Stimulated activated CD8-positive, alpha-beta memory T cell treated with anti-CD3 and anti-CD28 coated beads, Interleukin-7, amount 100 ng/mL, for 48 hours (primary cell): ENCODE data around the gene KLHL41.
"Not testable (repeated sequence)": the region's sequence is repeated elsewhere in the genome, so short reads cannot be mapped to it uniquely, and the experiment has no call there.

ENCODE experiments used
- DNase-seq, 2 donors: peaks; one replicate each; pipeline ENCODE4 v3.0.0-alpha.2; 2020; ENCODE audit warnings: low read depth in 1 of 2; ENCODE audit errors: extremely low read depth in 1 of 2

The KLHL41 gene

GRCh38 chr2:169507698-169508097 lies 1.8 kb upstream of the KLHL41 start:
- no peak for DNase-seq

- no peak for DNase-seq
Observed at GRCh38 chr2:169509955-169510354, 453 bp downstream of the KLHL41 start.

GRCh38 chr2:169510496-169510895 lies 994 bp downstream of the KLHL41 start:
- DNase-seq: no peak

- DNase-seq: no peak
Observed at GRCh38 chr2:169511818-169512217, 2.3 kb downstream of the KLHL41 start.

- no peak for DNase-seq
Observed at GRCh38 chr2:169512525-169512924, 3.0 kb downstream of the KLHL41 start.

GRCh38 chr2:169513094-169513493 lies 3.6 kb downstream of the KLHL41 start:
- DNase-seq: no peak

- DNase-seq: no peak
Observed at GRCh38 chr2:169513926-169514325, 4.4 kb downstream of the KLHL41 start.

GRCh38 chr2:169514758-169515157 lies 5.3 kb downstream of the KLHL41 start:
- not testable (repeated sequence) for DNase-seq

- DNase-seq: not testable (repeated sequence)
Observed at GRCh38 chr2:169516488-169516995, 7.0 kb downstream of the KLHL41 start.

- no peak for DNase-seq
Observed at GRCh38 chr2:169520896-169521295, 11.4 kb downstream of the KLHL41 start.

GRCh38 chr2:169523681-169524080 lies 14.2 kb downstream of the KLHL41 start:
- DNase-seq: no peak

GRCh38 chr2:169525434-169525833 lies 15.9 kb downstream of the KLHL41 start:
- DNase-seq: no peak

GRCh38 chr2:169526451-169526850 lies 16.9 kb downstream of the KLHL41 start:
- DNase-seq: no peak

GRCh38 chr2:169528271-169528701 lies 18.8 kb downstream of the KLHL41 start:
- DNase-seq: peak; percentile 27 to 49

GRCh38 chr2:169539460-169539859 lies 30.0 kb downstream of the KLHL41 start:
- DNase-seq: not testable (repeated sequence)

GRCh38 chr2:169540146-169540545 lies 30.6 kb downstream of the KLHL41 start:
- DNase-seq: no peak

GRCh38 chr2:169542433-169542832 lies 32.9 kb downstream of the KLHL41 start:
- no peak for DNase-seq

- DNase-seq: no peak
Observed at GRCh38 chr2:169546756-169547155, 37.3 kb downstream of the KLHL41 start.

- no peak for DNase-seq
Observed at GRCh38 chr2:169561364-169561763, 51.9 kb downstream of the KLHL41 start.

- DNase-seq: not testable (repeated sequence)
Observed at GRCh38 chr2:169562084-169562483, 52.6 kb downstream of the KLHL41 start.

- no peak for DNase-seq
Observed at GRCh38 chr2:169562519-169562918, 53.0 kb downstream of the KLHL41 start.

- DNase-seq: no peak
Observed at GRCh38 chr2:169565686-169566085, 56.2 kb downstream of the KLHL41 start.

- DNase-seq: no peak
Observed at GRCh38 chr2:169569948-169570347, 60.4 kb downstream of the KLHL41 start.
